OCI-LY7 (cell line): ENCODE measurements around the gene P4HTM.

Experiments
- CTCF ChIP-seq: fragments of 200-600 bp; sonication (generic); conservative IDR thresholded peaks from 2 replicates; pipeline ENCODE4 v1.5.1; 2014; ENCODE audit warnings: mild to moderate bottlenecking, antibody characterized with exemption, low read length, moderate library complexity, mixed read lengths
- EZH2phosphoT487 ChIP-seq: fragments of 200-600 bp; sonication (generic); IDR thresholded peaks from 2 replicates; pipeline ENCODE4 v1.6.1; 2018; ENCODE audit warnings: low read depth, borderline replicate concordance, mild to moderate bottlenecking, mixed run types, antibody characterized with exemption, low read length, moderate library complexity, mixed read lengths

GRCh38 chr3:48979451-48979850, 10.6 kb upstream of the P4HTM start:
- TF ChIP-seq CTCF, result no peak
- TF ChIP-seq EZH2phosphoT487, result no peak
